Measurements from ENCODE around the gene S100Z.

Gene S100Z

GRCh38 chr5:76849419-76850291 lies at the start of gene S100Z:
TSS of gene S100Z (plus strand) at chr5:76850014. CDS start at chr5:76875360, 25,346 bp downstream.
- Histone ChIP-seq H3K27ac (peak within 1 kb of the TSS; percentile 99), H3K36me3 (no peaks in the 10 kb centered on the region), H3K4me3 (ENCODE audit: low read depth in 1 of 2, low read length in 1 of 2) (peak within 1 kb of the TSS; percentile 40 to 49), H3K4me1 (ENCODE audit: control insufficient read depth in 1 of 2, insufficient read depth in 1 of 2, low read depth in 1 of 2, low read length in 1 of 2) (peaks cover 65 to 68% of the 10 kb centered on the region in 2 experiments), H3K27me3 (no peaks in the 10 kb centered on the region), H3K9me3 (no peaks in the 10 kb centered on the region)
- no peak for TF ChIP-seq CTCF (IDR thresholded peaks at IDR 0.05)

GRCh38 chr5:76800579-76800978 lies 49.2 kb upstream of the S100Z start:
- no peaks in the 10 kb centered on the region for H3K9me3 ChIP-seq
- no peaks in the 10 kb centered on the region for H3K27me3 ChIP-seq
- no peaks in the 10 kb centered on the region for H3K36me3 ChIP-seq
- H3K4me1 ChIP-seq (ENCODE audit: control insufficient read depth in 1 of 2, insufficient read depth in 1 of 2, low read depth in 1 of 2, low read length in 1 of 2) = no peaks in the 10 kb centered on the region
- no peak for TF ChIP-seq CTCF (IDR thresholded peaks at IDR 0.05)
- no peak overlapping the region for H3K4me3 ChIP-seq (ENCODE audit: low read depth in 1 of 2, low read length in 1 of 2)
- H3K27ac ChIP-seq = no peak overlapping the region

- Histone ChIP-seq H3K4me1 (ENCODE audit: control insufficient read depth in 1 of 2, insufficient read depth in 1 of 2, low read depth in 1 of 2, low read length in 1 of 2) (no peaks in the 10 kb centered on the region), H3K27me3 (no peaks in the 10 kb centered on the region), H3K36me3 (no peaks in the 10 kb centered on the region), H3K4me3 (ENCODE audit: low read depth in 1 of 2, low read length in 1 of 2) (no peak overlapping the region), H3K9me3 (no peaks in the 10 kb centered on the region), H3K27ac (no peak overlapping the region)
- no peak for TF ChIP-seq CTCF (IDR thresholded peaks at IDR 0.05)
Measured at GRCh38 chr5:76801159-76801802, 48.5 kb upstream of the S100Z start.

- no peaks in the 10 kb centered on the region for H3K9me3 ChIP-seq
- no peak for TF ChIP-seq CTCF (IDR thresholded peaks at IDR 0.05)
- no peak overlapping the region for H3K4me3 ChIP-seq (ENCODE audit: low read depth in 1 of 2, low read length in 1 of 2)
- no peaks in the 10 kb centered on the region for H3K4me1 ChIP-seq (ENCODE audit: control insufficient read depth in 1 of 2, insufficient read depth in 1 of 2, low read depth in 1 of 2, low read length in 1 of 2)
- no peaks in the 10 kb centered on the region for H3K36me3 ChIP-seq
- no peak overlapping the region for H3K27ac ChIP-seq
- H3K27me3 ChIP-seq = no peaks in the 10 kb centered on the region
Measured at GRCh38 chr5:76801803-76802195, 48.0 kb upstream of the S100Z start.

- H3K36me3 ChIP-seq = no peaks in the 10 kb centered on the region
- no peaks in the 10 kb centered on the region for H3K4me1 ChIP-seq (ENCODE audit: control insufficient read depth in 1 of 2, insufficient read depth in 1 of 2, low read depth in 1 of 2, low read length in 1 of 2)
Measured at GRCh38 chr5:76804266-76804665, 45.5 kb upstream of the S100Z start.

More at GRCh38 chr5:76804266-76804665, 45.5 kb upstream of the S100Z start:
- Histone ChIP-seq H3K4me3 (ENCODE audit: low read depth in 1 of 2, low read length in 1 of 2) (no peak overlapping the region), H3K27ac (no peak overlapping the region), H3K9me3 (no peaks in the 10 kb centered on the region), H3K27me3 (no peaks in the 10 kb centered on the region)
- no peak for TF ChIP-seq CTCF (IDR thresholded peaks at IDR 0.05)
